HG03097 (cell line): ENCODE measurements around the gene MIA2.
"Not testable (repeated sequence)": the region's sequence is repeated elsewhere in the genome, so short reads cannot be mapped to it uniquely, and the experiment has no call there.

ENCODE experiments used
- ATAC-seq: cut with Tn5 transposase; IDR thresholded peaks from one replicate; pipeline ENCODE4 v1.9.1; 2021; ENCODE audit not compliant: unreplicated experiment, low FRiP score

The MIA2 gene

GRCh38 chr14:39319381-39319780 is 85.7 kb downstream of the MIA2 start:
- ATAC-seq = no peak

- ATAC-seq = no peak
Observed at GRCh38 chr14:39320318-39320717, 86.6 kb downstream of the MIA2 start.

- ATAC-seq = no peak
Observed at GRCh38 chr14:39322807-39323206, 89.1 kb downstream of the MIA2 start.

- no peak for ATAC-seq
Observed at GRCh38 chr14:39324097-39324496, 90.4 kb downstream of the MIA2 start.

- no peak for ATAC-seq
Observed at GRCh38 chr14:39339003-39339402, 105.3 kb downstream of the MIA2 start.

GRCh38 chr14:39341126-39341525 is 107.4 kb downstream of the MIA2 start:
- not testable (repeated sequence) for ATAC-seq

GRCh38 chr14:39342768-39343167 is 109.1 kb downstream of the MIA2 start:
- ATAC-seq = no peak

GRCh38 chr14:39343614-39344013 is 109.9 kb downstream of the MIA2 start:
- no peak for ATAC-seq

GRCh38 chr14:39350866-39351265 is 117.2 kb downstream of the MIA2 start:
- ATAC-seq = no peak

- ATAC-seq = no peak
Observed at GRCh38 chr14:39351708-39352107, 118.0 kb downstream of the MIA2 start.

GRCh38 chr14:39359069-39359468 is 125.4 kb downstream of the MIA2 start:
- not testable (repeated sequence) for ATAC-seq

GRCh38 chr14:39360316-39360715 is 126.6 kb downstream of the MIA2 start:
- ATAC-seq = no peak

- ATAC-seq = not testable (repeated sequence)
Observed at GRCh38 chr14:39361556-39361955, 127.8 kb downstream of the MIA2 start.

- ATAC-seq = no peak
Observed at GRCh38 chr14:39364509-39364908, 130.8 kb downstream of the MIA2 start.

- no peak for ATAC-seq
Observed at GRCh38 chr14:39365354-39365753, 131.6 kb downstream of the MIA2 start.

GRCh38 chr14:39366460-39367386 is 133.0 kb downstream of the MIA2 start:
- no peak for ATAC-seq

GRCh38 chr14:39367387-39367751 is 133.7 kb downstream of the MIA2 start:
- ATAC-seq = no peak

GRCh38 chr14:39368261-39368959 is 134.7 kb downstream of the MIA2 start:
- no peak for ATAC-seq

- no peak for ATAC-seq
Observed at GRCh38 chr14:39369029-39369428, 135.3 kb downstream of the MIA2 start.

- ATAC-seq = no peak
Observed at GRCh38 chr14:39370415-39370814, 136.7 kb downstream of the MIA2 start.

GRCh38 chr14:39372656-39373055 is 138.9 kb downstream of the MIA2 start:
- ATAC-seq = no peak

- ATAC-seq = no peak
Observed at GRCh38 chr14:39374851-39375250, 141.1 kb downstream of the MIA2 start.
